Caco-2 (cell line): ENCODE measurements around the gene NCKAP5. TPM values are rescaled to one million over a fixed set of nuclear protein-coding genes. Genes with fewer than 3 reads are reported as not detected.

Experiments used
- BruUV-seq: library from RNA; stranded (reverse); fragments of 400-500 nt; replicated peaks from 2 replicates; lab custom pipeline; 2021; lab: Mats Ljungman, UMichigan
- CTCF ChIA-PET: fragments of 300-600 bp; sonication (Branson Sonifier 250); formaldehyde crosslinking; loops from one replicate; lab custom pipeline; 2022; ENCODE audit warnings: antibody characterized with exemption; lab: Charles Lee
- POLR2A ChIA-PET: fragments of 300-600 bp; sonication (Branson Sonifier 250); formaldehyde crosslinking; loops from one replicate; lab custom pipeline; 2022; ENCODE audit warnings: antibody characterized with exemption; lab: Charles Lee
- DNase-seq, 2 experiments: peaks; one replicate each; pipeline versions ENCODE4 v3.0.0 to v3.0.0-alpha.2; 2020 to 2022
- H3K27me3 ChIP-seq: replicated peaks from 2 replicates; pipeline ENCODE4 v1.6.0; 2011; ENCODE audit warnings: low read length; ENCODE audit not compliant: control insufficient read depth, insufficient read depth
- H3K36me3 ChIP-seq: 2 replicates; pipeline ENCODE4 v1.5.1; 2011; ENCODE audit warnings: low read length; ENCODE audit not compliant: control insufficient read depth, insufficient read depth
- H3K4me1 ChIP-seq: fragments of 250-450 bp; sonication (Bioruptor Pico); 2 replicates; pipeline ENCODE4 v1.5.1; 2020; ENCODE audit warnings: mild to moderate bottlenecking
- H3K4me3 ChIP-seq: 2 replicates; pipeline ENCODE4 v1.5.1; 2011; ENCODE audit warnings: low read depth, mild to moderate bottlenecking, control low read depth, low read length
- H3K9me3 ChIP-seq: fragments of 250-450 bp; sonication (Bioruptor Pico); 2 replicates; pipeline ENCODE4 v1.5.1; 2020; ENCODE audit warnings: mild to moderate bottlenecking, moderate library complexity
- H3K27ac Mint-ChIP-seq: one replicate; pipeline ENCODE4 v1.8.0; 2022; ENCODE audit warnings: mixed read lengths; ENCODE audit not compliant: unreplicated experiment
- H3K27me3 Mint-ChIP-seq: one replicate; pipeline ENCODE4 v1.8.0; 2022; ENCODE audit warnings: mixed read lengths; ENCODE audit not compliant: insufficient read depth, unreplicated experiment
- H3K36me3 Mint-ChIP-seq: one replicate; pipeline ENCODE4 v1.8.0; 2022; ENCODE audit warnings: mild to moderate bottlenecking, mixed read lengths; ENCODE audit not compliant: insufficient read depth, unreplicated experiment
- H3K4me1 Mint-ChIP-seq: one replicate; pipeline ENCODE4 v1.8.0; 2022; ENCODE audit warnings: low read depth, mixed read lengths; ENCODE audit not compliant: unreplicated experiment
- H3K4me3 Mint-ChIP-seq: one replicate; pipeline ENCODE4 v1.8.0; 2022; ENCODE audit warnings: mild to moderate bottlenecking, moderate library complexity, mixed read lengths; ENCODE audit not compliant: unreplicated experiment
- H3K9me3 Mint-ChIP-seq: one replicate; pipeline ENCODE4 v1.8.0; 2022; ENCODE audit warnings: mixed read lengths; ENCODE audit not compliant: unreplicated experiment
- intact Hi-C: fragments of 100-400 bp; cut with micrococcal nuclease; formaldehyde crosslinking; loops from one replicate; pipeline ENCODE4 v1.10.0; 2022; ENCODE audit not compliant: unreplicated experiment
- total RNA-seq: library from RNA; stranded (reverse); gene quantifications from 2 replicates; pipeline ENCODE4 v1.2.3, GENCODE V29; 2022
- TF ChIP-seq, protein P1 (sequence below), 2 experiments: fragments of 200-600 bp in 1 of 2; IDR thresholded peaks; 1 replicate in 1 of 2; 2 replicates in 1 of 2; pipeline versions ENCODE4 v1.5.1 to v1.8.0; 2011 to 2022; ENCODE audit warnings: antibody characterized with exemption in 1 of 2, control low read depth in 1 of 2, inconsistent platforms in 1 of 2, low read depth in 1 of 2, low read length in 1 of 2, mild to moderate bottlenecking in 1 of 2, moderate library complexity in 1 of 2; ENCODE audit not compliant: insufficient read depth in 1 of 2, severe bottlenecking in 1 of 2, unreplicated experiment in 1 of 2

NCKAP5 gene
- total RNA-seq, 1 experiment from 2014 or later, result 3.8 TPM

DNA sequence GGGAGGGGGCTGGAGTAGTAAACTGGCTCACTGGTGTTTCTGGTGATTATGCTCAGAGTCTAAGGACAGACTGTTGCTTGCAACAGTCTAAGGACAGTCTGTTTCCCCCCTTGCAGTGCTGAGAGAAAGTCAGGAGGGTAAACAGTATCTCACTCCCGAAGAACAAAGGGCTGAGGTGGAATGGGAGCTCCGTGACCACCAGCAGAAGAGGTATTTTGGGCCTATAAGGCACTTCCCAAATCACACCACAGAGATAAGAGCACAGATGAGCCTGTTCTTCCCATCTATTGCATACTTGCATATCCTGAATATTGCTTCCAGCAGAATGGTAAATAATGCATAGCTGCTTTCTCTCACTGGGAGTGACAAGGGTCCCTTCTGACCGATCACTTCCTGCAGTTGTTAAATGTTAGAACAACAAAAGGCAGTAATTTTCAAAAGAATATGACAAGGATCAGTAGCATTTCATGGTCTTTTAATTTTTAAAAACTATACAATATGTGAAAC, 737.9 kb downstream of the NCKAP5 start:
- no peaks in the 10 kb centered on the region for H3K9me3 Mint-ChIP-seq
- Histone ChIP-seq H3K4me1 (no peaks in the 10 kb centered on the region), H3K36me3 (no peaks in the 10 kb centered on the region), H3K27me3 (no peaks in the 10 kb centered on the region), H3K4me3 (no peak overlapping the region), H3K9me3 (no peaks in the 10 kb centered on the region)
- ChIA-PET POLR2A (no interaction called here), CTCF (interaction anchor here (0.7 kb wide), 1 partner anchor 283 kb away, joined by 4 read pairs; no protein-coding TSS in a partner anchor)
- intact Hi-C loops, result no loop called here
- H3K36me3 Mint-ChIP-seq, result no peaks in the 10 kb centered on the region
- no peaks in the 10 kb centered on the region for H3K4me1 Mint-ChIP-seq
- no TSS peak for BruUV-seq
- TF ChIP-seq, protein P1, sequence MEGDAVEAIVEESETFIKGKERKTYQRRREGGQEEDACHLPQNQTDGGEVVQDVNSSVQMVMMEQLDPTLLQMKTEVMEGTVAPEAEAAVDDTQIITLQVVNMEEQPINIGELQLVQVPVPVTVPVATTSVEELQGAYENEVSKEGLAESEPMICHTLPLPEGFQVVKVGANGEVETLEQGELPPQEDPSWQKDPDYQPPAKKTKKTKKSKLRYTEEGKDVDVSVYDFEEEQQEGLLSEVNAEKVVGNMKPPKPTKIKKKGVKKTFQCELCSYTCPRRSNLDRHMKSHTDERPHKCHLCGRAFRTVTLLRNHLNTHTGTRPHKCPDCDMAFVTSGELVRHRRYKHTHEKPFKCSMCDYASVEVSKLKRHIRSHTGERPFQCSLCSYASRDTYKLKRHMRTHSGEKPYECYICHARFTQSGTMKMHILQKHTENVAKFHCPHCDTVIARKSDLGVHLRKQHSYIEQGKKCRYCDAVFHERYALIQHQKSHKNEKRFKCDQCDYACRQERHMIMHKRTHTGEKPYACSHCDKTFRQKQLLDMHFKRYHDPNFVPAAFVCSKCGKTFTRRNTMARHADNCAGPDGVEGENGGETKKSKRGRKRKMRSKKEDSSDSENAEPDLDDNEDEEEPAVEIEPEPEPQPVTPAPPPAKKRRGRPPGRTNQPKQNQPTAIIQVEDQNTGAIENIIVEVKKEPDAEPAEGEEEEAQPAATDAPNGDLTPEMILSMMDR (IDR thresholded peaks at IDR 0.05; ENCODE audit: insufficient read depth in 1 of 2, low read depth in 1 of 2, low read length in 1 of 2, severe bottlenecking in 1 of 2, unreplicated experiment in 1 of 2), result no peak
- no peak for DNase-seq
- no peak overlapping the region for H3K4me3 Mint-ChIP-seq
- H3K27me3 Mint-ChIP-seq, result peaks cover 3% of the 10 kb centered on the region
- no peak overlapping the region for H3K27ac Mint-ChIP-seq

DNA sequence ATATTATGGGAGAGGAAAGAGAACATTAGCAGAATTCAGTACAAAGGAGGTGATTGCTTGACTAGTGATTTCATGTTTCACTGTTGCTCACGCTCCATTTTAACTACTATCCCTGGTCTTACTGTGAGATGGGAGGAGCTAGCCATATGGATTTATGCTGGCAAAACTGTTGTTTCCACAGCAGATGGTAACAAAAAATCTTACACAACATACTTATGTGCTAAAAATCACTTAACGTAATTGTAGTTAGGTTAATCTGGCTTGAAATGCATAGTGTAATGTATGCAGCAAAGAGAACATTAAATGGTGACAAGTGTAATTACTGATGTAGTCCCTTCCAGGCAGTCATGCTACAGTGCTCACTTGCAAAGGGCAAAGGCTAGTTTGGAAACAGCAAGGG, 742.7 kb downstream of the NCKAP5 start:
- no peak for DNase-seq
- no peaks in the 10 kb centered on the region for H3K36me3 ChIP-seq
- no peaks in the 10 kb centered on the region for H3K4me1 Mint-ChIP-seq
- no peaks in the 10 kb centered on the region for H3K27me3 ChIP-seq
- no peak overlapping the region for H3K27ac Mint-ChIP-seq
- no peaks in the 10 kb centered on the region for H3K36me3 Mint-ChIP-seq
- H3K27me3 Mint-ChIP-seq, result no peaks in the 10 kb centered on the region
- no peak overlapping the region for H3K4me3 ChIP-seq
- H3K9me3 ChIP-seq, result no peaks in the 10 kb centered on the region
- intact Hi-C loops, result no loop called here
- no peak overlapping the region for H3K4me3 Mint-ChIP-seq
- no TSS peak for BruUV-seq
- TF ChIP-seq, protein P1 (IDR thresholded peaks at IDR 0.05; ENCODE audit: insufficient read depth in 1 of 2, low read depth in 1 of 2, low read length in 1 of 2, severe bottlenecking in 1 of 2, unreplicated experiment in 1 of 2), result no peak
- POLR2A ChIA-PET, result no interaction called here
- CTCF ChIA-PET, result no interaction called here
- no peaks in the 10 kb centered on the region for H3K4me1 ChIP-seq
- H3K9me3 Mint-ChIP-seq, result no peaks in the 10 kb centered on the region

DNA sequence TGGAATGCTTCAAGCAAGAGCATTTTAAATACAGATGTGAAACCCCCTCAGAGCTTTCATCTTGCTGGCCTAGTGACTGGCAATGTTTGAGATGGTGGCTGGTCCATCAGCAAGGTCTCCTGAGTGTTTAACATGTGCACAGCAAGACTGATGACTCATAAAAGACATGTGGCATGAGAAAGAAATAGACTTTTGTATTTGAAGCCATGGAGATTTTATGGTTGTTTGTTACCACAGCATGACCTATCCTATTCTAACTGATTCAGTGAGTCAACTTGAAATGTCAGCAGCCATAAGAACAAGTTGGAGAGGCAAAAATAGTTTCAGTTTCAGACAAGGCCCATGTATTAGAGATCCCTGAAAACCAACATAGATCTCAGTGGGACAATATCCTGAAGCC, 743.5 kb downstream of the NCKAP5 start:
- Mint-ChIP-seq H3K9me3 (no peaks in the 10 kb centered on the region), H3K4me1 (no peaks in the 10 kb centered on the region), H3K27ac (no peak overlapping the region), H3K4me3 (no peak overlapping the region), H3K36me3 (no peaks in the 10 kb centered on the region), H3K27me3 (no peaks in the 10 kb centered on the region)
- Histone ChIP-seq H3K4me3 (no peak overlapping the region), H3K9me3 (no peaks in the 10 kb centered on the region), H3K4me1 (no peaks in the 10 kb centered on the region), H3K27me3 (no peaks in the 10 kb centered on the region), H3K36me3 (no peaks in the 10 kb centered on the region)
- POLR2A ChIA-PET, result no interaction called here
- BruUV-seq, result no TSS peak
- DNase-seq, result no peak
- CTCF ChIA-PET, result no interaction called here
- TF ChIP-seq, protein P1 (IDR thresholded peaks at IDR 0.05; ENCODE audit: insufficient read depth in 1 of 2, low read depth in 1 of 2, low read length in 1 of 2, severe bottlenecking in 1 of 2, unreplicated experiment in 1 of 2), result no peak
- intact Hi-C loops, result no loop called here
